ENCODE data around the gene PXMP2.

The PXMP2 gene

GRCh38 chr12:132708150-132708549 lies 20.8 kb downstream of the PXMP2 start:
- Histone ChIP-seq H3K4me1 (no peaks in the 10 kb centered on the region), H3K27me3 (no peaks in the 10 kb centered on the region), H3K9me3 (no peaks in the 10 kb centered on the region), H3K36me3 (peaks cover 9% of the 10 kb centered on the region), H3K4me3 (ENCODE audit: low read depth, low read length) (no peak overlapping the region)
- no peak for DNase-seq
- no peak for TF ChIP-seq CTCF (IDR thresholded peaks at IDR 0.05; ENCODE audit: low read depth, low read length)

- DNase-seq: no peak
Measured at GRCh38 chr12:132710043-132710404, 22.6 kb downstream of the PXMP2 start.

GRCh38 chr12:132710405-132711079 lies 23.2 kb downstream of the PXMP2 start, which contains the start of gene PGAM5:
PGAM5 (plus strand) TSS chr12:132710842; CDS start chr12:132710877, 35 bp downstream.
- H3K27me3 ChIP-seq: no peaks in the 10 kb centered on the region

More at GRCh38 chr12:132710043-132710404, 22.6 kb downstream of the PXMP2 start:
- Histone ChIP-seq H3K4me3 (ENCODE audit: low read depth, low read length) (peak overlapping the region; percentile 69), H3K4me1 (no peaks in the 10 kb centered on the region), H3K9me3 (no peaks in the 10 kb centered on the region), H3K27me3 (no peaks in the 10 kb centered on the region), H3K36me3 (peaks cover 20% of the 10 kb centered on the region)
- no peak for TF ChIP-seq CTCF (IDR thresholded peaks at IDR 0.05; ENCODE audit: low read depth, low read length)

GRCh38 chr12:132711080-132711843 lies 23.9 kb downstream of the PXMP2 start:
- H3K4me1 ChIP-seq: no peaks in the 10 kb centered on the region
- H3K27me3 ChIP-seq: no peaks in the 10 kb centered on the region
- peaks cover 27% of the 10 kb centered on the region for H3K36me3 ChIP-seq
- H3K4me3 ChIP-seq (ENCODE audit: low read depth, low read length): peak overlapping the region; percentile 69
- DNase-seq: no peak
- TF ChIP-seq CTCF (IDR thresholded peaks at IDR 0.05; ENCODE audit: low read depth, low read length): no peak
- no peaks in the 10 kb centered on the region for H3K9me3 ChIP-seq

More at GRCh38 chr12:132710405-132711079, 23.2 kb downstream of the PXMP2 start, which contains the start of gene PGAM5:
- peaks cover 22% of the 10 kb centered on the region for H3K36me3 ChIP-seq
- peak within 1 kb of the TSS; percentile 69 for H3K4me3 ChIP-seq (ENCODE audit: low read depth, low read length)
- TF ChIP-seq CTCF (IDR thresholded peaks at IDR 0.05; ENCODE audit: low read depth, low read length): no peak
- no peaks in the 10 kb centered on the region for H3K4me1 ChIP-seq
- no peaks in the 10 kb centered on the region for H3K9me3 ChIP-seq
- DNase-seq: peak; percentile 87

GRCh38 chr12:132713123-132713522 lies 25.7 kb downstream of the PXMP2 start:
- no peak overlapping the region for H3K4me3 ChIP-seq (ENCODE audit: low read depth, low read length)
- H3K9me3 ChIP-seq: no peaks in the 10 kb centered on the region
- no peak for TF ChIP-seq CTCF (IDR thresholded peaks at IDR 0.05; ENCODE audit: low read depth, low read length)
- H3K27me3 ChIP-seq: no peaks in the 10 kb centered on the region
- no peaks in the 10 kb centered on the region for H3K4me1 ChIP-seq
- no peak for DNase-seq
- peaks cover 46% of the 10 kb centered on the region for H3K36me3 ChIP-seq

GRCh38 chr12:132715874-132716273 lies 28.5 kb downstream of the PXMP2 start:
- H3K4me3 ChIP-seq (ENCODE audit: low read depth, low read length): no peak overlapping the region
- no peaks in the 10 kb centered on the region for H3K27me3 ChIP-seq
- H3K36me3 ChIP-seq: peaks cover 65% of the 10 kb centered on the region
- no peak for DNase-seq
- H3K4me1 ChIP-seq: no peaks in the 10 kb centered on the region
- no peak for TF ChIP-seq CTCF (IDR thresholded peaks at IDR 0.05; ENCODE audit: low read depth, low read length)
- no peaks in the 10 kb centered on the region for H3K9me3 ChIP-seq
